HG02938 (cell line): ENCODE measurements around the gene DBI.
"Not testable (repeated sequence)": the region's sequence is repeated elsewhere in the genome, so short reads cannot be mapped to it uniquely, and the experiment has no call there.

Experiments
- ATAC-seq: cut with Tn5 transposase; IDR thresholded peaks from one replicate; pipeline ENCODE4 v1.9.1; 2021; ENCODE audit warnings: mild to moderate bottlenecking, moderate library complexity; ENCODE audit not compliant: unreplicated experiment

The DBI gene

DNA sequence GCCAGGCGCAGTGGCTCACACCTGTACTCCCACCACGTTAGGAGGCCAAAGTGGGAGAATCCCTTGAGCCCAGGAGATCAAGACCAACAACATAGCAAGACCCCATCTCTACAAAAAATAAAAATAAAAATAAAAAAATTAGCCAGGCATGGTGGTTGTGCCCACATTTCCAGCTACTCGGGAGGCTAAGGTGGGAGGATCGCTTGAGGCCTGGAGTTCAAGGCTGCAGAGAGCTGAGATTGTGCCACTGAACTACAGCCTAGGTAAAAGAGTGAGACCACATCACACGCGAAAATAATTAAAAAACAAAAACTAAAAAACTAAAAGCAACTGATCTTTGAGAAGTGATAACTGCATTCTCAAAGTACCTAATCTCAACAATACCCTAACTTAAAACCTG lies 2.0 kb upstream of the DBI start:
- no peak for ATAC-seq

- no peak for ATAC-seq
Observed at GRCh38 chr2:119365436-119365835, 1.3 kb upstream of the DBI start.

DNA sequence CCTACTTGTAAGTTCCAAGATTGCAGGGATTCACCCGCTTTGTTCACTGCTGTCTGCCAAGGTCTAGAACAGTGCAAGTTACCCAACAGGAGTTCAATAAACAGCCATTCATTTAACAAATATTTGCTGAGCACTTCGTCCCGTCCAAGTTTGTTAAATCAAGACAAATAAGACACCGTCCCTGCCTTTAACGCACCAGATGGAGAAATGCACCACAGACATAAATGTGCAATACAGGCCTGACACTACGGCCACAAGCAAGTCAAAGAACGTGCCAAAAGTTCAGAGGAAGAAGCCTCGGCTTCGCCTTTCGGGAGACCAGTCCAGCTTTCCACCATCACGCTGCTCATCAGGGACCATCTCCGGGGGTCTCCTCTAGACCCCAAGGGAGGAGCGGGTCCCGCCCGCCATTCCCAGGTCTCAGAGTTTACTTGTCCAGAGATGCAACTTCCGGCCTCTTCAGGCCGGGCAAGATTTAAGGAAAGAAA lies 572 bp upstream of the DBI start:
- peak; percentile 12 for ATAC-seq

GRCh38 chr2:119367472-119368099 lies 809 bp downstream of the DBI start:
- ATAC-seq, result peak; percentile 29

- no peak for ATAC-seq
Observed at GRCh38 chr2:119369845-119370244, 3.1 kb downstream of the DBI start.

- ATAC-seq, result no peak
Observed at GRCh38 chr2:119371111-119371510, 4.3 kb downstream of the DBI start.

- no peak for ATAC-seq
Observed at GRCh38 chr2:119372778-119373568, 6.2 kb downstream of the DBI start.

- ATAC-seq, result not testable (repeated sequence)
Observed at GRCh38 chr2:119373907-119374745, 7.3 kb downstream of the DBI start.

DNA sequence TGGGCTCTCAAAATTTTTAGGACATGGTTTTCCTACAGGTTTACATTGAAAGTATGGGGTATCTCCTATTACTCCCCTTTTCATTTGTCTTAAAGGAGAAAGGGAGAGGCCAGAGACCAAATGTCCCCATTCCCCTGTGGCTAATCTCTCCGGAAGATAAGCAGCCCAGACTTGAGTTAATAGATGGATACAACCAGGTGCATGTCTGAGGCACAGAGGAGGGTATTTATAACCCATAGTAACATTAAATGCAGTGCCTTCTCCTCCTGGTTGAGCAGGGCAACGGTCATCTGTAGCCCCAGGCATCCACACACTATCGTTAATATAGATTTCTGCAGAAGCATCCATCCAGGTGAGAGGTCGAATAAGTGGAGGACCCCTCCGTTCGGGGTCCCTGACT lies 9.6 kb downstream of the DBI start:
- ATAC-seq, result not testable (repeated sequence)

DNA sequence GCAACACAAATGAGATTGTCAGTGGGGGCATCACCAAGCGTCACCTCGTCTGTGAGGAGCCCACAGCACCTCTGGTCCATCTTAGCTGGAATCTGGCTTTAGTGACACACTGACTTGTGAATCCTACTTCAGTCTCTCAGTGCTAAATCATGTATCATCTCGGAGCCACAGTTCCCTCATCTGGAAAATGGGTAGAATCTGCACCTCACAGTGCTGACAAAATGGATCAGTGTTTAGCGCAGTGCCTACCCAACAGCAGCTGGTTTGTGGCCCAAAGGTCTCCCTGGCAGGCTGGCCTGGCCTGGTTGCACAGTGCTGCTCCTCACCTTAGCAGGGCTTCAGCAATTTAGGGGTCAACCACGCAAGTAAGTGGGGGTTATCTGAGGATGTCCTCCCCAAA lies 10.0 kb downstream of the DBI start:
- ATAC-seq, result no peak

DNA sequence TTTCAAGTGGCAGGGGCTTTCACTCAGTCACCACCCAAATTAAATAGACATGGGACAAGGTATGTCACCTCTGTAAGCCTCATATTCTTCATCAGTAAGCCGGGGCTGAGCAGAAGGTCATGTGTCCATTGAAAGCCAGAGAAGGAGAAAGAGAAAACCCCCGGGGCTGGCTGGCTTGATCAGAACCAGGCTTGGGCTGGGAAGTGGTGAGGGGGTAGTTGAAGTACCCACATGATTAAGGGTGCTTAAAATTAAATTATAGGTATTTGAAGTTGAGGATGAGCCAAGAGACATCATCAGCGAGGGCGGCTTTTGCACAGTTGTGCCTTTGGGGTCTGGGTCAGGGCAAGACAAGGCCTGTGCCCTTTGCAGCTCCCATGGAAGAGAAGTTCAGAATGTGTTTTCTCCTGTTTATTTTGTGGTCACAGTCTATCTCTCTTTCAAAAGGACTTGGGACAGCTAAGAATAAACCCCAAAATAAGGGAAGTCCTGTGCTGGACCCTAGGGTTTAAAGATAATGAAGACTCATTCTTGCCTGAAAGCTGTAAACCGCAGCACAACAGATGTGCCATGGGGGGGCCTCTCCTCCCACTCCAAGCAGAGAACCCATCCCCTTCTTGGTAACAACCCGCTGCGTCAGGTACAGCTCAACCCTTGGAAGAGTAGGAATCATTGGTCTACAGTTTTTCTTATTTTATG lies 10.7 kb downstream of the DBI start:
- no peak for ATAC-seq

DNA sequence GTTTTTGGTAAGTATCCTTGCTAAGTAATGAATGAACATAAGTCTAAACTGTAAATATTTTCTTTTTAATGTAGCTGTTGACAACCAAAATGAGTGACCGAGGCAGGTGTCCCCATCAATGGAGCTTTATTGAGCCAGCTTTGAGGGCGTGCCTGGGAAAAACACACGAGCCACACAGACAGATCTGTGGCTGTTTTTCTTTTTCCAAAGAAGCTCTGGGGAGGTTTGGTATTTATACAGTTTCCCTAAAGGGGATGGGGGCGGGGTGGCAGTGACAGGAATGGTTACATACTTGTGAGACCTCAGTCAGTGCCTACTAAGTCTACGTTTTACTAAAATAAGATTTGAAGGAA lies 11.2 kb downstream of the DBI start:
- ATAC-seq, result no peak

DNA sequence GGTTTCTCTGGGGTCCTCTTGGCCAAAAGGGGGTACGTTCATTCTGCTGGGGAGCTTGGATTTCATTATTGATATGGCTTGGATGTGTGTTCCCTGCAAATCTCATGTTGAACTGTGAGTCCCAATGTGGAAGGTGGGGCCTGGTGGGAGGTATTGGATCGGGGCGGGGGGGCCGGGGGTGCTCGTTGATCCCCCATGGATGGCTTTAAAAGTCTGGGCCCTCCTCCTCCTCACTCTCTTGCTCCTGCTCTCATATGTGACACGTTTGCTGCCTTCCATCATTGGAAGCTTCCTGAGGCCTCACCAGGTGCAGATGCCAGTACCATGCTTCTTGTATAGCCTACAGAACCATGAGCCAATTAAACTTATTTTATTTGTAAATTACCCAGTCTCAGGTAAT lies 11.8 kb downstream of the DBI start:
- no peak for ATAC-seq

GRCh38 chr2:119383410-119384140 lies 16.8 kb downstream of the DBI start:
- ATAC-seq, result no peak

DNA sequence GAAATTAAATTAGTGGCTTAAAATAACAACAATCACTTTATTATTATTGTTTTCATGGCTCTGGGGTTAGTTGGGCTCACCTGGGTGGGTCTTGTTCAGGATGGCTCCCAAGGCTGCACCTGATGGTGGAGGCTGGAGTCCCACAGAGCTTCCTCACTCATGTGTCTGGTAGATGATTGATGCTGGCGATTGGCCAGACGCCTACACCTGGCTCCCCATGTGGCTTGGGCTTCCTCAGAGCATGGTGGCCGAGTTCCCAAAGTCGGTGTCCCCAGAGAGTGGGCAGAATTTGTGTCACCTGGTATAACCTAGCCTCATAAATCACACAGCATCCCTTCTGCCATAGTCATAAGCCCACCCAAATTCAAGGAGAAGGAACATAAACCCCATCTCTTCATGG lies 18.2 kb downstream of the DBI start:
- ATAC-seq, result no peak

- ATAC-seq, result no peak
Observed at GRCh38 chr2:119385466-119385865, 18.7 kb downstream of the DBI start.

GRCh38 chr2:119387381-119388129 lies 20.8 kb downstream of the DBI start:
- peak; percentile 80 for ATAC-seq

GRCh38 chr2:119389615-119390306 lies 23.0 kb downstream of the DBI start:
- ATAC-seq, result no peak
